HepG2 (cell line): ENCODE results near the gene GLS2. TPM values are rescaled to one million over a fixed set of nuclear protein-coding genes. Genes with fewer than 3 reads are reported as not detected.

Source experiments
- CREB1 ChIP-seq, 2 experiments: fragments of 450-650 bp in 1 of 2; IDR thresholded peaks; 2 replicates each; pipeline ENCODE4 v1.6.1; 2016 to 2017; ENCODE audit warnings: control low read depth in 1 of 2, mild to moderate bottlenecking in 1 of 2, missing compliant biosample characterization in 1 of 2, missing genetic modification characterization in 1 of 2
- GRHL1 ChIP-seq: sonication (generic); formaldehyde crosslinking; conservative IDR thresholded peaks from 2 replicates; pipeline ENCODE4 v1.8.0; 2022; ENCODE audit warnings: missing genetic modification reagents
- MAZ ChIP-seq, 2 experiments: sonication (generic) in 1 of 2; formaldehyde crosslinking in 1 of 2; IDR thresholded peaks; 2 replicates each; pipeline versions ENCODE4 v1.5.0 to v1.6.1; 2012 to 2020; ENCODE audit warnings: low read depth in 2 of 2, mild to moderate bottlenecking in 2 of 2, borderline replicate concordance in 1 of 2, improper control_type of control experiment in 1 of 2, low read length in 1 of 2, missing genetic modification reagents in 1 of 2, moderate library complexity in 1 of 2
- NFAT5 ChIP-seq: sonication (generic); formaldehyde crosslinking; IDR thresholded peaks from 2 replicates; pipeline ENCODE4 v1.4.0; 2020; ENCODE audit warnings: missing genetic modification reagents
- NR1H2 ChIP-seq: sonication (generic); formaldehyde crosslinking; IDR thresholded peaks from 2 replicates; pipeline ENCODE4 v1.8.1; 2022; ENCODE audit warnings: low read depth, missing genetic modification reagents, borderline replicate concordance
- PATZ1 ChIP-seq: sonication (generic); formaldehyde crosslinking; IDR thresholded peaks from 2 replicates; pipeline ENCODE4 v1.4.0; 2020; ENCODE audit warnings: missing genetic modification reagents
- PAWR ChIP-seq: sonication (generic); formaldehyde crosslinking; IDR thresholded peaks from 2 replicates; pipeline ENCODE4 v1.4.0; 2020; ENCODE audit warnings: missing genetic modification reagents, mild to moderate bottlenecking, borderline replicate concordance
- SALL2 ChIP-seq: sonication (generic); formaldehyde crosslinking; IDR thresholded peaks from 2 replicates; pipeline ENCODE4 v1.8.1; 2023; ENCODE audit warnings: mild to moderate bottlenecking, missing genetic modification reagents, inconsistent platforms
- SKIL ChIP-seq: sonication (generic); formaldehyde crosslinking; IDR thresholded peaks from 2 replicates; pipeline ENCODE4 v1.8.0; 2022; ENCODE audit warnings: missing genetic modification reagents, mild to moderate bottlenecking, moderate library complexity, borderline replicate concordance
- ZBTB33 ChIP-seq: sonication (generic); formaldehyde crosslinking; IDR thresholded peaks from 2 replicates; pipeline ENCODE4 v1.4.0; 2020; ENCODE audit warnings: missing genetic modification reagents
- ZNF451 ChIP-seq: sonication (generic); formaldehyde crosslinking; IDR thresholded peaks from 2 replicates; pipeline ENCODE4 v1.5.0; 2020; ENCODE audit warnings: mild to moderate bottlenecking, missing genetic modification reagents
- ZNF556 ChIP-seq: sonication (generic); formaldehyde crosslinking; IDR thresholded peaks from 2 replicates; pipeline ENCODE4 v1.4.0; 2020; ENCODE audit warnings: mild to moderate bottlenecking, missing genetic modification reagents, borderline replicate concordance
- polyA plus RNA-seq, 8 experiments: library from polyadenylated mRNA; depleted of rRNA in 3 of 8; stranded (reverse) in 7 of 8; unstranded in 1 of 8; fragments of >200 nt; fragmentation: Illumina TruSeq in 4 of 8; extraction: Trizol in 4 of 8; gene quantifications; 2 replicates each; pipeline versions ENCODE4 v1.2.1 to v1.2.3, GENCODE V29; 2011 to 2016; ENCODE audit warnings: low read depth in 4 of 8, missing spikeins in 1 of 8, mixed read lengths in 1 of 8; ENCODE audit not compliant: insufficient read depth in 1 of 8
- total RNA-seq, 5 experiments: library from RNA; depleted of rRNA; stranded (reverse); fragments of >200 nt; fragmentation: Illumina TruSeq; extraction: Trizol; gene quantifications; 2 replicates each; pipeline ENCODE4 v1.2.3, GENCODE V29; 2016; ENCODE audit warnings: low read depth in 1 of 5

The GLS2 gene
- total and polyA plus RNA-seq, 2 of the 13 experiments (the other 11 are each of a cell fraction or from before 2014, with no cell fraction given): 8.6 to 12.2 TPM

- no peak for TF ChIP-seq ZNF451 (CRISPR knock-in tag)
- peak; percentile 93 for TF ChIP-seq NR1H2 (CRISPR knock-in tag)
- no peak for TF ChIP-seq SKIL (CRISPR knock-in tag)
- peak; percentile 97 for TF ChIP-seq ZBTB33 (CRISPR knock-in tag)
- TF ChIP-seq PAWR (CRISPR knock-in tag): no peak
- TF ChIP-seq GRHL1 (CRISPR knock-in tag): no peak
- TF ChIP-seq PATZ1 (CRISPR knock-in tag): no peak; the same call in 1 of the 2 replicates
- peak; percentile 98 for TF ChIP-seq NFAT5 (CRISPR knock-in tag)
- peak; percentile 92; the same call in 1 of the 2 replicates for TF ChIP-seq SALL2
- TF ChIP-seq ZNF556 (CRISPR knock-in tag): no peak
- no peak for TF ChIP-seq CREB1 (IDR thresholded peaks at IDR 0.05)
- no peak for TF ChIP-seq CREB1 (CRISPR knock-in tag; IDR thresholded peaks at IDR 0.05)
- TF ChIP-seq MAZ (IDR thresholded peaks at IDR 0.05; ENCODE audit: borderline replicate concordance, low read depth, low read length): no peak
- peak; percentile 79; the same call in 1 of the 2 replicates for TF ChIP-seq MAZ (CRISPR knock-in tag; IDR thresholded peaks at IDR 0.05; ENCODE audit: low read depth)
Observed at GRCh38 chr12:56488041-56488955, at the start of gene GLS2 (continued).
